ENCODE results near the gene RAB3C.

The RAB3C gene

GRCh38 chr5:58852566-58852965 is 269.7 kb downstream of the RAB3C start:
- no peak for ATAC-seq
- TF ChIP-seq, protein P1, sequence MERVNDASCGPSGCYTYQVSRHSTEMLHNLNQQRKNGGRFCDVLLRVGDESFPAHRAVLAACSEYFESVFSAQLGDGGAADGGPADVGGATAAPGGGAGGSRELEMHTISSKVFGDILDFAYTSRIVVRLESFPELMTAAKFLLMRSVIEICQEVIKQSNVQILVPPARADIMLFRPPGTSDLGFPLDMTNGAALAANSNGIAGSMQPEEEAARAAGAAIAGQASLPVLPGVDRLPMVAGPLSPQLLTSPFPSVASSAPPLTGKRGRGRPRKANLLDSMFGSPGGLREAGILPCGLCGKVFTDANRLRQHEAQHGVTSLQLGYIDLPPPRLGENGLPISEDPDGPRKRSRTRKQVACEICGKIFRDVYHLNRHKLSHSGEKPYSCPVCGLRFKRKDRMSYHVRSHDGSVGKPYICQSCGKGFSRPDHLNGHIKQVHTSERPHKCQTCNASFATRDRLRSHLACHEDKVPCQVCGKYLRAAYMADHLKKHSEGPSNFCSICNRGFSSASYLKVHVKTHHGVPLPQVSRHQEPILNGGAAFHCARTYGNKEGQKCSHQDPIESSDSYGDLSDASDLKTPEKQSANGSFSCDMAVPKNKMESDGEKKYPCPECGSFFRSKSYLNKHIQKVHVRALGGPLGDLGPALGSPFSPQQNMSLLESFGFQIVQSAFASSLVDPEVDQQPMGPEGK (CRISPR knock-in tag; IDR thresholded peaks at IDR 0.05; ENCODE audit: borderline replicate concordance) = no peak
- TF ChIP-seq ISL1 (CRISPR knock-in tag; IDR thresholded peaks at IDR 0.05) = no peak
- TF ChIP-seq ZFP3 (CRISPR knock-in tag; IDR thresholded peaks at IDR 0.05) = no peak
- no peak for TF ChIP-seq ARNTL (CRISPR knock-in tag; IDR thresholded peaks at IDR 0.05; ENCODE audit: borderline replicate concordance, low read depth)
- no peak for TF ChIP-seq RARB (CRISPR knock-in tag; IDR thresholded peaks at IDR 0.05)
- TF ChIP-seq, protein P2, sequence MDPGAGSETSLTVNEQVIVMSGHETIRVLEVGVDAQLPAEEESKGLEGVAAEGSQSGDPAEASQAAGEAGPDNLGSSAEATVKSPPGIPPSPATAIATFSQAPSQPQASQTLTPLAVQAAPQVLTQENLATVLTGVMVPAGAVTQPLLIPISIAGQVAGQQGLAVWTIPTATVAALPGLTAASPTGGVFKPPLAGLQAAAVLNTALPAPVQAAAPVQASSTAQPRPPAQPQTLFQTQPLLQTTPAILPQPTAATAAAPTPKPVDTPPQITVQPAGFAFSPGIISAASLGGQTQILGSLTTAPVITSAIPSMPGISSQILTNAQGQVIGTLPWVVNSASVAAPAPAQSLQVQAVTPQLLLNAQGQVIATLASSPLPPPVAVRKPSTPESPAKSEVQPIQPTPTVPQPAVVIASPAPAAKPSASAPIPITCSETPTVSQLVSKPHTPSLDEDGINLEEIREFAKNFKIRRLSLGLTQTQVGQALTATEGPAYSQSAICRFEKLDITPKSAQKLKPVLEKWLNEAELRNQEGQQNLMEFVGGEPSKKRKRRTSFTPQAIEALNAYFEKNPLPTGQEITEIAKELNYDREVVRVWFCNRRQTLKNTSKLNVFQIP (CRISPR knock-in tag; IDR thresholded peaks at IDR 0.05; ENCODE audit: borderline replicate concordance, low read depth) = no peak
- no peak for TF ChIP-seq ZNF70 (CRISPR knock-in tag; IDR thresholded peaks at IDR 0.05)
- TF ChIP-seq TCF4 (CRISPR knock-in tag; IDR thresholded peaks at IDR 0.05; ENCODE audit: borderline replicate concordance) = no peak
- no peak for TF ChIP-seq GLIS3 (CRISPR knock-in tag; IDR thresholded peaks at IDR 0.05)
- TF ChIP-seq OSR1 (CRISPR knock-in tag; IDR thresholded peaks at IDR 0.05) = no peak
- TF ChIP-seq ZC3H10 (CRISPR knock-in tag; IDR thresholded peaks at IDR 0.05) = no peak
- no peak for TF ChIP-seq CSDC2 (CRISPR knock-in tag; IDR thresholded peaks at IDR 0.05)
- no peak for TF ChIP-seq ESRRG (CRISPR knock-in tag; IDR thresholded peaks at IDR 0.05)
- no peak for TF ChIP-seq TSHZ2 (CRISPR knock-in tag; IDR thresholded peaks at IDR 0.05)
- TF ChIP-seq ZFP30 (CRISPR knock-in tag; IDR thresholded peaks at IDR 0.05) = no peak
- no peak for TF ChIP-seq SNAI2 (CRISPR knock-in tag; IDR thresholded peaks at IDR 0.05)
- TF ChIP-seq, protein P3, sequence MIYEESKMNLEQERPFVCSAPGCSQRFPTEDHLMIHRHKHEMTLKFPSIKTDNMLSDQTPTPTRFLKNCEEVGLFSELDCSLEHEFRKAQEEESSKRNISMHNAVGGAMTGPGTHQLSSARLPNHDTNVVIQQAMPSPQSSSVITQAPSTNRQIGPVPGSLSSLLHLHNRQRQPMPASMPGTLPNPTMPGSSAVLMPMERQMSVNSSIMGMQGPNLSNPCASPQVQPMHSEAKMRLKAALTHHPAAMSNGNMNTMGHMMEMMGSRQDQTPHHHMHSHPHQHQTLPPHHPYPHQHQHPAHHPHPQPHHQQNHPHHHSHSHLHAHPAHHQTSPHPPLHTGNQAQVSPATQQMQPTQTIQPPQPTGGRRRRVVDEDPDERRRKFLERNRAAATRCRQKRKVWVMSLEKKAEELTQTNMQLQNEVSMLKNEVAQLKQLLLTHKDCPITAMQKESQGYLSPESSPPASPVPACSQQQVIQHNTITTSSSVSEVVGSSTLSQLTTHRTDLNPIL (CRISPR knock-in tag; IDR thresholded peaks at IDR 0.05; ENCODE audit: low read depth) = no peak
- no peak for TF ChIP-seq BACH2 (CRISPR knock-in tag; IDR thresholded peaks at IDR 0.05; ENCODE audit: borderline replicate concordance)
- TF ChIP-seq, protein P4, sequence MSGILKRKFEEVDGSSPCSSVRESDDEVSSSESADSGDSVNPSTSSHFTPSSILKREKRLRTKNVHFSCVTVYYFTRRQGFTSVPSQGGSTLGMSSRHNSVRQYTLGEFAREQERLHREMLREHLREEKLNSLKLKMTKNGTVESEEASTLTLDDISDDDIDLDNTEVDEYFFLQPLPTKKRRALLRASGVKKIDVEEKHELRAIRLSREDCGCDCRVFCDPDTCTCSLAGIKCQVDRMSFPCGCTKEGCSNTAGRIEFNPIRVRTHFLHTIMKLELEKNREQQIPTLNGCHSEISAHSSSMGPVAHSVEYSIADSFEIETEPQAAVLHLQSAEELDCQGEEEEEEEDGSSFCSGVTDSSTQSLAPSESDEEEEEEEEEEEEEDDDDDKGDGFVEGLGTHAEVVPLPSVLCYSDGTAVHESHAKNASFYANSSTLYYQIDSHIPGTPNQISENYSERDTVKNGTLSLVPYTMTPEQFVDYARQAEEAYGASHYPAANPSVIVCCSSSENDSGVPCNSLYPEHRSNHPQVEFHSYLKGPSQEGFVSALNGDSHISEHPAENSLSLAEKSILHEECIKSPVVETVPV (CRISPR knock-in tag; IDR thresholded peaks at IDR 0.05) = no peak
- TF ChIP-seq TOX (CRISPR knock-in tag; IDR thresholded peaks at IDR 0.05; ENCODE audit: borderline replicate concordance) = no peak

DNA sequence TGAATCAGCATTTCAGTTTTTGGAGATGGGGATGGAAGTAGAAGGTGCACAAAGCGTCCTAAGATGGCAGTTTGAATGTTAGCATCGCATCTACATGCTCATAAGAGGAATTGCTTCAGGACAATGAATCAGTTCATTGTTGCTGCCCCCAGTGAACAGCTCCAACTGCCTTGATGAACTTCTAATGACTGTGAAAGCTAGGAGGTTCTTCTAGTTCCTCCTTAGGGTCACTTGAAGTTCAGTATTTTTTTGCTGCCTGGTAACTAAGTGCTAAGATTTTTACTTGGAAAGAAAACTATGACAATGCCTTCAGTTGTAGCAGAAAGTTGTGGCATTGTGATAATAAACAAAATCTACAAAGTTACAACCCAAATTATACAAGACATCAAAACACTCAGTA is 271.6 kb downstream of the RAB3C start:
- no peak for ATAC-seq
- TF ChIP-seq ZNF8 (CRISPR knock-in tag; IDR thresholded peaks at IDR 0.05) (no peak), CSDC2 (CRISPR knock-in tag; IDR thresholded peaks at IDR 0.05) (no peak), TSHZ2 (CRISPR knock-in tag; IDR thresholded peaks at IDR 0.05) (no peak), RARB (CRISPR knock-in tag; IDR thresholded peaks at IDR 0.05) (no peak), TOX (CRISPR knock-in tag; IDR thresholded peaks at IDR 0.05; ENCODE audit: borderline replicate concordance) (no peak), OSR1 (CRISPR knock-in tag; IDR thresholded peaks at IDR 0.05) (no peak), PPARA (CRISPR knock-in tag; IDR thresholded peaks at IDR 0.05; ENCODE audit: borderline replicate concordance) (no peak), ISL1 (CRISPR knock-in tag; IDR thresholded peaks at IDR 0.05) (no peak), GLIS3 (CRISPR knock-in tag; IDR thresholded peaks at IDR 0.05) (no peak), ZC3H10 (CRISPR knock-in tag; IDR thresholded peaks at IDR 0.05) (no peak), TCF4 (CRISPR knock-in tag; IDR thresholded peaks at IDR 0.05; ENCODE audit: borderline replicate concordance) (no peak)
- TF ChIP-seq, protein P4 (CRISPR knock-in tag; IDR thresholded peaks at IDR 0.05) = no peak
- TF ChIP-seq, protein P1 (CRISPR knock-in tag; IDR thresholded peaks at IDR 0.05; ENCODE audit: borderline replicate concordance) = no peak
- TF ChIP-seq, protein P3 (CRISPR knock-in tag; IDR thresholded peaks at IDR 0.05; ENCODE audit: low read depth) = no peak

All from SK-N-SH treated with all-trans-retinoic acid at 6 μM for 48 hours (cell line).